ENCODE results near the gene MLF2.
"Not testable (repeated sequence)": the region's sequence is repeated elsewhere in the genome, so short reads cannot be mapped to it uniquely, and the experiment has no call there.

Gene MLF2

DNA sequence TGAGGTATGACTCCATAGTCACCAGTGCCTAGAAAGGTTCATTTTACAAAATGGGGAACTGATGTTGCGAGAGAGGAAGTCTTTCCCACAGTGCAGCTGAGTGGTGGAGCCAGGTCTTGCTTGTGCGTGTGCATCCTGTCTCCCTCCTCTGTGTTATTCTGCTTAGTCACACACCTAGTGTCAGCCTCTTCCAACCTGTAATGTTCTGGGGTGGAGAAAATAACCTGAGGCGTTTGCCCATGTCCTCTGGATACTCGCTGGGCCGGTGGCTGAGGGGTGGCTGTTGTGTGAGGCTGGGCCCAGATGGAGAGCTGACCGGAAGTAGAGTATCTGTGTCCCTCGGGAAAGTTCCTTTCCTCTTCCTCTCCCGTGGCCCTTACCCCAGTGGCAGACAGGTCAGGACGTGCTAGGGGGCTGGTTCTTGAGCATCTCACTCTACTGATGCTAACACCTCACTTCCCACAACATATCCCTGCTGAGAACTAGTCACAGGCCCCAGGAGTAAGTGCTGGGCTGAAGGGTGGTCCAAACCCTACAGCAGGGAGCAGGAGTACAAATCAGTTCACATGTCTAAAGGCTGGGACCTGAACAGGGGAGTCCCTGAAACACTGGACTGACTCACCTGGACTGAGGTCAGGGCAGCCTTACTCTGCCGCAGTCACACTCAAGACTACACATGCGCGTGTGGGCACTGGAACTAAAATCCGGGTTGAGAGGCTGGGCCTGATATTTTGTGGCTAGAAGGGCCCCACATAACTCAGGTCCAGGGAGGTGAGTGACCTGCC lies 7.0 kb downstream of the MLF2 start:
- no peak for DNase-seq (ENCODE audit: low read depth)
- H3K4me3 ChIP-seq (ENCODE audit: low read depth, low read length) = no peak overlapping the region
- TF ChIP-seq CTCF (conservative IDR thresholded peaks at IDR 0.05; ENCODE audit: low read depth, low read length) = no peak

GRCh38 chr12:6743300-6743699 lies 9.6 kb downstream of the MLF2 start:
- not testable (repeated sequence) for H3K4me3 ChIP-seq (ENCODE audit: low read depth, low read length); DNase-seq (ENCODE audit: low read depth)

DNA sequence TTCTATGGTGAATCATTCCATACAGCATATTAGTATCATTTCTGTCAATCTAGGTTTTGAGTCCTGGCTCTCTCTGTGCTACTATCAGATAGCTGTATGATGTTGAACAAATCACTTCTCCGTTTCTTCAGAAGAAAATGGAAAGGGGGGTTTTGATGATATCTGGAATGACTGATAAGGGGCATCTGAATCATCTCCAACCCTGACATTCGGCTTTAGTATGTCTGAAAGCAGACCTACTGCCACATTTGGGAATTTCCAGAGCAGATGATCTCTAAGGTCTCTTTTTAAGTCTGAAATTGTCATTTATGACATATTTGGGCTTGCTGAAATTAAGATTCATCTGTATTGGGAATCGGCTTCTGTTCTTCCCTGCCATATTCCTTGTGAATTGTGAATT lies 10.1 kb downstream of the MLF2 start:
- H3K4me3 ChIP-seq (ENCODE audit: low read depth, low read length) = no peak overlapping the region
- DNase-seq (ENCODE audit: low read depth) = no peak
- TF ChIP-seq CTCF (conservative IDR thresholded peaks at IDR 0.05; ENCODE audit: low read depth, low read length) = no peak

DNA sequence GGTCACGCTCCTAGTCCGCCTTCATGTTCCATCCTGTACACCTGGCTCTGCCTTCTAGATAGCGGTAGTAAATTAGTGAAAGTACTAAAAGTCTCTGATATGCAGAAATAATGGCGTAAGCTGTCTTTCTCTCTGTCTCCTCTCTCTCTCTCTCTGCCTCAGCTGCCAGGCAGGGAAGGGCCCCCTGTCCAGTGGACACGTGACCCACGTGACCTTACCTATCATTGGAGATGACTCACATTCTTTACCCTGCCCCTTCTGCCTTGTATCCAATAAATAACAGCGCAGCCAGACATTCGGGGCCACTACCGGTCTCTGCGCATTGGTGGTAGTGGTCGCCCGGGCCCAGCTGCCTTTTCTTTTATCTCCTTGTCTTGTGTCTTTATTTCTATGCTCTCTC lies 10.9 kb downstream of the MLF2 start:
- DNase-seq (ENCODE audit: low read depth); H3K4me3 ChIP-seq (ENCODE audit: low read depth, low read length): not testable (repeated sequence)

DNA sequence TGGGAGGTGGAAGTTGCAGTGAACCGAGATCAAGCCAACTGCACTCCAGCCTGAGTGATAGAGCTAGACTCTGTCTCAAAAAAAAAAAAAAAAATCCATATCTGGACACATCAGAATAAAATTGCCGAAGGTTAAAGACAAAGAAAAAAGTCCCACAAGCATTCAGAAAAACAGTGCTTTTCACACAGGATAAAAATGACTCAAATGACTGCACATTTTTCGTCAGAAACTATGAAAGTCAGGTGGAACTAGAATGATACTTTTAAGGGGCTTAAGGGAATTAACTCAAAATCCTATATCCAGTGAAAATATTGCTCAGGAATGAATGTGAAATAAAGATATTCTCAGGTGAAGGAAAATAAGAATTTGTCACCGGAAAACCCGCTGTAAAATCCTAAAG lies 16.2 kb downstream of the MLF2 start:
- H3K4me3 ChIP-seq (ENCODE audit: low read depth, low read length) = no peak overlapping the region
- TF ChIP-seq CTCF (conservative IDR thresholded peaks at IDR 0.05; ENCODE audit: low read depth, low read length) = no peak
- DNase-seq (ENCODE audit: low read depth) = no peak

DNA sequence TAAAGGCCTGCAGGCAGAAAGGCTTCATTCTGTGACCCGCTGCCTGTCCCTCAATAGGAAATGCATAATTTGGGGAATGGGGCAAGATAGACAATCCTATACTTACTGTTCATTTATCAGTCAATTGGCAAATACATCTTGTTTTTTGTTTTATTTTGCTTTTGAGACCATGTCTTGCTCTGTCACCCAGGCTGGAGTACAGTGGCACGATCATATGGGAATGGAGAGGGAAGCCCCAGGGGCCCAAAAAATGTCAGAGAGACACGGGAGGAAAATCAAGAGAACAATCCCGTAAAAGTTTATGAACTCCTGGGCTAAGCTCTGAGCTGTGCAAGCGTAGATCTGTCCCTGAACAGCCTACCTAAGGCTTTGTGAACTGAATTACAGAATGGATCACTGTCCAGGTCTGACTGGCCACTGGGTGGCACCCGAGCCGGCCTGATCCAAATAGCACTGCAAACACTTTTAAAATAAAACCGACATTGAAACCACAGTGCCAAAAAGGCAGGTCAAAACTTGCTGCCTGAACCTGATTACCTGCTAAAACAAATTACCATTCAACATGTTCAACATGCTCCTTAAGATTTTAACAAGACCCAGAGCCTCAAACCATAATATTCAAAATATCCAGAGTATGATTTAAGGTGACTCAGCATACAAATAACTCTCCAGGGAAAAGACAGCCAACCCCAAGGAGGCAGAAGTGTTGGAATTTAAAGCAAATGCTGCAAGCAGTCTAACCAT lies 17.3 kb downstream of the MLF2 start:
- TF ChIP-seq CTCF (conservative IDR thresholded peaks at IDR 0.05; ENCODE audit: low read depth, low read length) = peak; percentile 88
- DNase-seq (ENCODE audit: low read depth) = peak; percentile 75
- no peak overlapping the region for H3K4me3 ChIP-seq (ENCODE audit: low read depth, low read length)

DNA sequence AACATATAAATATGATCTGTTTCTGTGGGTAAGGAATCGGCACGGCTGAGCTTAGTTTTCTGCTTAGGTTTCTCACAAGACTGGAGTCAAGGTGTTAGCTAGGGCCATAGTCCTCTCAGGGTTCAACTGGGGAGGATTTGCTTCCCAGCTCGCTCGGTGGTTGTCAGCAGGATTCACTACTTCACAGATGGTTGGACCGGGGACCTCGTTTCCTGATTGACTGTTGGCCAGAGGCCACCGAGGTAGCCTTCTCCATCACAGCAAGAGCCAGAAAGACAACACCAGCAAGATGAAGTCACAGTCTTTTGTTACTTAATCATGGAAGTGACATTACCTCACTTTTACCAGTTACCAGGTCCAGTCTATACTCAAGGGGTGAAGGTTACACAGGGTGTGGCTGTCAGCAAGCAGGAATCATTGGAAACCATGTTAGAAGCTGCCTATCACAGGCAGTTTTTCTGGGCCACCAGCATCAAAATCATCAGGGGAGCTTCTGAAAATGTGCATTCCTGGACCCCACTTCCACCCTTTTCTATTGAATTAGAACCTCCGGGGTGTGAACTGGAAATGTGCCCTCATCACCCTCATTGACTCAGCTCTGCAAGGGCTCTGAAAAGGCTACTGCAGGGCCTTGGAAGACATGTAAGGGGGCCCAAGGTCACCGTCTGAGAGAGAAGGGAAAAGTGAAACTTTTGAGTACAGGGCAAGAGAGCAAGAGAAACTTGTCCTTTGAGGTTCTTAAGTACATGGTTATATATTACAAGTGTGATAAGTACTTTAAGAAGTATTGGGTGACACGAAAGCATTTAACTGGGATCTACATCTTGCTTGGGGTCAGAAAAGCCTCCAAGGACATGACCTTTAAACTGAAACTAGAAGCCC lies 18.2 kb downstream of the MLF2 start:
- no peak for DNase-seq (ENCODE audit: low read depth)
- TF ChIP-seq CTCF (conservative IDR thresholded peaks at IDR 0.05; ENCODE audit: low read depth, low read length) = no peak
- no peak overlapping the region for H3K4me3 ChIP-seq (ENCODE audit: low read depth, low read length)
